Testis (tissue), 2 donors: ENCODE measurements around the gene UBL5.

ENCODE experiments used
- POLR2A ChIP-seq: fragments of 450-650 bp; IDR thresholded peaks from one replicate; pipeline ENCODE4 v1.6.1; 2017; ENCODE audit warnings: antibody characterized with exemption, mild to moderate bottlenecking, moderate library complexity
- TF ChIP-seq, protein P1 (sequence below), 3 experiments: fragments of 450-650 bp in 2 of 3; fragments of 200-600 bp in 1 of 3; sonication (generic) in 1 of 3; IDR thresholded peaks; one replicate each; pipeline ENCODE4 v1.5.1; 2016 to 2019; ENCODE audit warnings: antibody characterized with exemption in 3 of 3, mild to moderate bottlenecking in 2 of 3, moderate library complexity in 1 of 3

DNA sequence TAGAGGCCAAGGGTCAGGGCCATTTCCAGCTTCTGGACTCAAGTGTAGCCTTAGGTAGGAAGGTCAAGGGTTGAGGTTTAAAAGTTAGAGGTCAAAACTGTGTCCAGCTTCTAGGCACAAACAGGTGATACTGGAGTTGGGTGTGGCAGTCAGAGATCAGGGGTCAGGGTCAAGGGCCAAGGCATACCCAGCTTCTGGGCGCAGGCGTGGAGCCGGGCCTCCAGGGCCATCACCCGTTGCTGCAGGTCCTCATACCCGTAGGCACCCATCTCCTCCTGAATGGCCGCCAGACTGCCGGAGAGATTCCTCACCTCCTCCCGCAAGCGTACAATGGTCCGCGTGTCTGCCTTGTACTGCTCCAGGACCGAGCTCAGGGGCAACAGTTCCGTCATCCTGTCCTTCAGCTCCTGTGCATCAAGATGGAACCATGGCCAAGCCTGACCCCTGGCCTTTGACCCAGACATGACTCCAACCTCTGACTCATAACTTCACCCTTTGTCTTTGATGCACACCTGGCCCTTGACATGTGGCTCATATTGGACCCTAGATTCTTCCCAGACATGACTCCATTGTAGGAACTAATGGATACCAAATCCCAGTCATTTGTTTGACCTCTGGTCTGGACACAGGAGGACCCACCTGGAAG is 29.5 kb downstream of the UBL5 start:
- TF ChIP-seq POLR2A, result no peak
- TF ChIP-seq, protein P1, sequence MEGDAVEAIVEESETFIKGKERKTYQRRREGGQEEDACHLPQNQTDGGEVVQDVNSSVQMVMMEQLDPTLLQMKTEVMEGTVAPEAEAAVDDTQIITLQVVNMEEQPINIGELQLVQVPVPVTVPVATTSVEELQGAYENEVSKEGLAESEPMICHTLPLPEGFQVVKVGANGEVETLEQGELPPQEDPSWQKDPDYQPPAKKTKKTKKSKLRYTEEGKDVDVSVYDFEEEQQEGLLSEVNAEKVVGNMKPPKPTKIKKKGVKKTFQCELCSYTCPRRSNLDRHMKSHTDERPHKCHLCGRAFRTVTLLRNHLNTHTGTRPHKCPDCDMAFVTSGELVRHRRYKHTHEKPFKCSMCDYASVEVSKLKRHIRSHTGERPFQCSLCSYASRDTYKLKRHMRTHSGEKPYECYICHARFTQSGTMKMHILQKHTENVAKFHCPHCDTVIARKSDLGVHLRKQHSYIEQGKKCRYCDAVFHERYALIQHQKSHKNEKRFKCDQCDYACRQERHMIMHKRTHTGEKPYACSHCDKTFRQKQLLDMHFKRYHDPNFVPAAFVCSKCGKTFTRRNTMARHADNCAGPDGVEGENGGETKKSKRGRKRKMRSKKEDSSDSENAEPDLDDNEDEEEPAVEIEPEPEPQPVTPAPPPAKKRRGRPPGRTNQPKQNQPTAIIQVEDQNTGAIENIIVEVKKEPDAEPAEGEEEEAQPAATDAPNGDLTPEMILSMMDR (IDR thresholded peaks at IDR 0.05), result no peak
